ENCODE data around the gene SHMT2. TPM values are rescaled to one million over a fixed set of nuclear protein-coding genes. Genes with fewer than 3 reads are reported as not detected.

Gene SHMT2
- total and polyA plus RNA-seq, 7 experiments from 2014 or later = 21.7 to 175 (median 36.1) TPM

- Mint-ChIP-seq H3K27me3 (no peaks in the 10 kb centered on the region), H3K9me3 (no peaks in the 10 kb centered on the region), H3K27ac (peak overlapping the region in 1 of 9 donors; percentile 64), H3K4me1 (peaks cover 0 to 5% (median 0%) of the 10 kb centered on the region in 7 donors), H3K4me3 (no peak overlapping the region), H3K36me3 (peaks cover 5 to 61% (median 27%) of the 10 kb centered on the region in 5 donors)
- Histone ChIP-seq H3K4me3 (ENCODE audit: low read length) (no peak overlapping the region), H3K27me3 (ENCODE audit: control insufficient read depth in 2 of 2, insufficient read depth in 2 of 2, low read length in 2 of 2) (no peaks in the 10 kb centered on the region), H3K36me3 (ENCODE audit: control insufficient read depth in 2 of 3, insufficient read depth in 3 of 3, low read length in 3 of 3) (peaks cover 22 to 77% (median 34%) of the 10 kb centered on the region in 3 experiments), H3K27ac (ENCODE audit: low read depth, low read length) (no peak overlapping the region), H3K9me3 (ENCODE audit: control insufficient read depth in 2 of 3, low read length in 3 of 3) (no peaks in the 10 kb centered on the region), H3K4me1 (ENCODE audit: control insufficient read depth in 2 of 2, insufficient read depth in 2 of 2, low read length in 2 of 2) (no peaks in the 10 kb centered on the region)
- intact Hi-C loops (cut with micrococcal nuclease) = no loop called here
- ChIA-PET CTCF (interaction anchor here (0.6 to 2.2 kb wide), 3 partner anchors 17 to 191 kb away, joined by 3 to 6 read pairs (median 5); no protein-coding TSS in a partner anchor), POLR2A (no interaction called here)
- ATAC-seq (no peak), DNase-seq (no peak)
Measured at GRCh38 chr12:57261428-57261865, 31.9 kb downstream of the SHMT2 start.

GRCh38 chr12:57262126-57262822 lies 32.8 kb downstream of the SHMT2 start:
- H3K36me3 ChIP-seq (ENCODE audit: control insufficient read depth in 2 of 3, insufficient read depth in 3 of 3, low read length in 3 of 3) = peaks cover 18 to 77% (median 33%) of the 10 kb centered on the region in 3 experiments
- POLR2A ChIA-PET = no interaction called here

GRCh38 chr12:57263096-57263495 lies 33.6 kb downstream of the SHMT2 start:
- Mint-ChIP-seq H3K4me1 (peaks cover 0 to 5% (median 0%) of the 10 kb centered on the region in 7 donors), H3K9me3 (no peaks in the 10 kb centered on the region), H3K27me3 (no peaks in the 10 kb centered on the region), H3K36me3 (peaks cover 8 to 61% (median 31%) of the 10 kb centered on the region in 5 donors), H3K27ac (no peak overlapping the region), H3K4me3 (no peak overlapping the region)
- DNase-seq = no peak
- H3K4me3 ChIP-seq (ENCODE audit: low read length) = no peak overlapping the region
- H3K27me3 ChIP-seq (ENCODE audit: control insufficient read depth in 2 of 2, insufficient read depth in 2 of 2, low read length in 2 of 2) = no peaks in the 10 kb centered on the region
- peaks cover 16 to 78% (median 26%) of the 10 kb centered on the region in 3 experiments for H3K36me3 ChIP-seq (ENCODE audit: control insufficient read depth in 2 of 3, insufficient read depth in 3 of 3, low read length in 3 of 3)
- ATAC-seq = no peak
- ChIA-PET CTCF (interaction anchor here (1.0 kb wide), 1 partner anchor 17 kb away, joined by 3 read pairs; no protein-coding TSS in a partner anchor), POLR2A (no interaction called here)
- intact Hi-C loops (cut with micrococcal nuclease) = loop anchor here (1.0 kb wide), 3 partner anchors 17 to 199 kb away; no protein-coding TSS in a partner anchor
- no peaks in the 10 kb centered on the region for H3K4me1 ChIP-seq (ENCODE audit: control insufficient read depth in 2 of 2, insufficient read depth in 2 of 2, low read length in 2 of 2)
- no peaks in the 10 kb centered on the region for H3K9me3 ChIP-seq (ENCODE audit: control insufficient read depth in 2 of 3, low read length in 3 of 3)
- H3K27ac ChIP-seq (ENCODE audit: low read depth, low read length) = no peak overlapping the region

More at GRCh38 chr12:57262126-57262822, 32.8 kb downstream of the SHMT2 start:
- no peaks in the 10 kb centered on the region for H3K27me3 ChIP-seq (ENCODE audit: control insufficient read depth in 2 of 2, insufficient read depth in 2 of 2, low read length in 2 of 2)
- CTCF ChIA-PET = interaction anchor here (0.6 to 2.2 kb wide), 3 partner anchors 18 to 190 kb away, joined by 3 to 6 read pairs (median 5); no protein-coding TSS in a partner anchor
- intact Hi-C loops (cut with micrococcal nuclease) = no loop called here
- H3K36me3 Mint-ChIP-seq = peaks cover 7 to 61% (median 31%) of the 10 kb centered on the region in 5 donors
- no peaks in the 10 kb centered on the region for H3K27me3 Mint-ChIP-seq
- no peak overlapping the region for H3K4me3 Mint-ChIP-seq
- no peaks in the 10 kb centered on the region for H3K9me3 Mint-ChIP-seq
- ATAC-seq = no peak
- no peaks in the 10 kb centered on the region for H3K9me3 ChIP-seq (ENCODE audit: control insufficient read depth in 2 of 3, low read length in 3 of 3)
- H3K4me1 Mint-ChIP-seq = peaks cover 0 to 5% (median 0%) of the 10 kb centered on the region in 7 donors
- H3K4me1 ChIP-seq (ENCODE audit: control insufficient read depth in 2 of 2, insufficient read depth in 2 of 2, low read length in 2 of 2) = no peaks in the 10 kb centered on the region
- H3K4me3 ChIP-seq (ENCODE audit: low read length) = no peak overlapping the region
- H3K27ac ChIP-seq (ENCODE audit: low read depth, low read length) = no peak overlapping the region
- no peak overlapping the region for H3K27ac Mint-ChIP-seq
- DNase-seq = no peak

GRCh38 chr12:57266681-57267080 lies 37.2 kb downstream of the SHMT2 start:
- no peak overlapping the region for H3K27ac ChIP-seq (ENCODE audit: low read depth, low read length)
- peaks cover 19 to 73% (median 33%) of the 10 kb centered on the region in 3 experiments for H3K36me3 ChIP-seq (ENCODE audit: control insufficient read depth in 2 of 3, insufficient read depth in 3 of 3, low read length in 3 of 3)
- Mint-ChIP-seq H3K4me1 (peaks cover 0 to 9% (median 2%) of the 10 kb centered on the region in 7 donors), H3K9me3 (no peaks in the 10 kb centered on the region), H3K4me3 (no peak overlapping the region), H3K27me3 (no peaks in the 10 kb centered on the region), H3K36me3 (peaks cover 13 to 58% (median 26%) of the 10 kb centered on the region in 5 donors), H3K27ac (peak overlapping the region in 3 of 9 donors; percentile 0 to 71 (median 20))
- ATAC-seq = no peak
- intact Hi-C loops (cut with micrococcal nuclease) = no loop called here
- ChIA-PET CTCF (interaction anchor here (1.0 to 1.7 kb wide), 3 partner anchors 10 to 189 kb away, joined by 3 to 4 read pairs (median 3); no protein-coding TSS in a partner anchor), POLR2A (no interaction called here)
- H3K4me1 ChIP-seq (ENCODE audit: control insufficient read depth in 2 of 2, insufficient read depth in 2 of 2, low read length in 2 of 2) = no peaks in the 10 kb centered on the region
- H3K9me3 ChIP-seq (ENCODE audit: control insufficient read depth in 2 of 3, low read length in 3 of 3) = no peaks in the 10 kb centered on the region
- no peaks in the 10 kb centered on the region for H3K27me3 ChIP-seq (ENCODE audit: control insufficient read depth in 2 of 2, insufficient read depth in 2 of 2, low read length in 2 of 2)
- H3K4me3 ChIP-seq (ENCODE audit: low read length) = no peak overlapping the region
- DNase-seq = no peak

- Mint-ChIP-seq H3K9me3 (no peaks in the 10 kb centered on the region), H3K27ac (peak overlapping the region in 3 of 9 donors; percentile 20 to 90 (median 38)), H3K36me3 (peaks cover 16 to 54% (median 26%) of the 10 kb centered on the region in 5 donors), H3K4me1 (peaks cover 0 to 9% (median 2%) of the 10 kb centered on the region in 7 donors), H3K4me3 (no peak overlapping the region), H3K27me3 (no peaks in the 10 kb centered on the region)
- DNase-seq = no peak
- Histone ChIP-seq H3K9me3 (ENCODE audit: control insufficient read depth in 2 of 3, low read length in 3 of 3) (no peaks in the 10 kb centered on the region), H3K27ac (ENCODE audit: low read depth, low read length) (no peak overlapping the region), H3K27me3 (ENCODE audit: control insufficient read depth in 2 of 2, insufficient read depth in 2 of 2, low read length in 2 of 2) (no peaks in the 10 kb centered on the region), H3K36me3 (ENCODE audit: control insufficient read depth in 2 of 3, insufficient read depth in 3 of 3, low read length in 3 of 3) (peaks cover 13 to 68% (median 32%) of the 10 kb centered on the region in 3 experiments), H3K4me3 (ENCODE audit: low read length) (no peak overlapping the region), H3K4me1 (ENCODE audit: control insufficient read depth in 2 of 2, insufficient read depth in 2 of 2, low read length in 2 of 2) (no peaks in the 10 kb centered on the region)
- ChIA-PET CTCF (no interaction called here), POLR2A (no interaction called here)
- no peak for ATAC-seq
- intact Hi-C loops (cut with micrococcal nuclease) = no loop called here
Measured at GRCh38 chr12:57268264-57268663, 38.8 kb downstream of the SHMT2 start.

GRCh38 chr12:57270966-57271470 lies 41.5 kb downstream of the SHMT2 start:
- CTCF ChIA-PET = no interaction called here
- H3K4me3 ChIP-seq (ENCODE audit: low read length) = no peak overlapping the region
- H3K27me3 ChIP-seq (ENCODE audit: control insufficient read depth in 2 of 2, insufficient read depth in 2 of 2, low read length in 2 of 2) = no peaks in the 10 kb centered on the region
- peak overlapping the region in 5 of 9 donors; percentile 8 to 81 (median 70) for H3K27ac Mint-ChIP-seq
- peaks cover 19 to 68% (median 32%) of the 10 kb centered on the region in 3 experiments for H3K36me3 ChIP-seq (ENCODE audit: control insufficient read depth in 2 of 3, insufficient read depth in 3 of 3, low read length in 3 of 3)
- peak overlapping the region in 1 of 10 donors; percentile 10 for H3K4me3 Mint-ChIP-seq
- no peaks in the 10 kb centered on the region for H3K9me3 ChIP-seq (ENCODE audit: control insufficient read depth in 2 of 3, low read length in 3 of 3)
- ATAC-seq = no peak
- no peak for DNase-seq
- POLR2A ChIA-PET = interaction anchor here (0.8 kb wide), 1 partner anchor 28 kb away, joined by 3 read pairs; no protein-coding TSS in a partner anchor
- H3K36me3 Mint-ChIP-seq = peaks cover 16 to 56% (median 26%) of the 10 kb centered on the region in 5 donors
- no peak overlapping the region for H3K27ac ChIP-seq (ENCODE audit: low read depth, low read length)
- H3K4me1 ChIP-seq (ENCODE audit: control insufficient read depth in 2 of 2, insufficient read depth in 2 of 2, low read length in 2 of 2) = no peaks in the 10 kb centered on the region
- intact Hi-C loops (cut with micrococcal nuclease) = no loop called here
- no peaks in the 10 kb centered on the region for H3K27me3 Mint-ChIP-seq
- H3K4me1 Mint-ChIP-seq = peaks cover 0 to 4% (median 2%) of the 10 kb centered on the region in 7 donors
- H3K9me3 Mint-ChIP-seq = no peaks in the 10 kb centered on the region

Measured in naive thymus-derived CD4-positive, alpha-beta T cell (primary cell).